Mesendoderm (in vitro differentiated cells): Measurements from ENCODE around the gene TEF.
A peak's percentile ranks its signal among the peaks of the same experiment; 100 is the strongest.
"Not testable (repeated sequence)": the region's sequence is repeated elsewhere in the genome, so short reads cannot be mapped to it uniquely, and the experiment has no call there.

ENCODE experiments used
- DNase-seq: peaks from one replicate; pipeline ENCODE4 v3.0.0; 2013
- H2AK5ac ChIP-seq: 2 replicates; pipeline ENCODE4 v1.6.1; 2013; ENCODE audit warnings: low read length, inconsistent platforms
- H2BK120ac ChIP-seq: 2 replicates; pipeline ENCODE4 v1.6.1; 2013; ENCODE audit warnings: low read depth, mild to moderate bottlenecking, low read length, moderate library complexity, mixed read lengths
- H2BK15ac ChIP-seq: replicated peaks from 2 replicates; pipeline ENCODE4 v1.6.1; 2013; ENCODE audit warnings: low read depth, mild to moderate bottlenecking, moderate library complexity
- H2BK5ac ChIP-seq: 2 replicates; pipeline ENCODE4 v1.6.1; 2013; ENCODE audit warnings: low read length, inconsistent platforms
- H3K18ac ChIP-seq: 2 replicates; pipeline ENCODE4 v1.6.1; 2013; ENCODE audit warnings: mild to moderate bottlenecking, low read length, mixed read lengths
- H3K23ac ChIP-seq: one replicate; pipeline ENCODE4 v1.6.1; 2013; ENCODE audit warnings: low read length
- H3K27ac ChIP-seq: 2 replicates; pipeline ENCODE4 v1.5.1; 2013; ENCODE audit warnings: low read depth, mild to moderate bottlenecking, inconsistent platforms, low read length, moderate library complexity
- H3K27me3 ChIP-seq: 2 replicates; pipeline ENCODE4 v1.6.1; 2013; ENCODE audit warnings: low read length, control low read depth, mild to moderate bottlenecking, inconsistent platforms; ENCODE audit not compliant: insufficient read depth, poor library complexity
- H3K36me3 ChIP-seq: 2 replicates; pipeline ENCODE4 v1.6.1; 2013; ENCODE audit warnings: low read length, inconsistent platforms; ENCODE audit not compliant: control insufficient read depth, insufficient read depth
- H3K4ac ChIP-seq: one replicate; pipeline ENCODE4 v1.6.1; 2013; ENCODE audit warnings: low read depth, mild to moderate bottlenecking, low read length, moderate library complexity
- H3K4me1 ChIP-seq: 2 replicates; pipeline ENCODE4 v1.6.1; 2013; ENCODE audit warnings: low read depth, low read length, inconsistent platforms; ENCODE audit not compliant: control insufficient read depth
- H3K4me2 ChIP-seq: 2 replicates; pipeline ENCODE4 v1.6.1; 2013; ENCODE audit warnings: low read length
- H3K4me3 ChIP-seq: 2 replicates; pipeline ENCODE4 v1.5.1; 2013; ENCODE audit warnings: mild to moderate bottlenecking, low read length
- H3K56ac ChIP-seq: one replicate; pipeline ENCODE4 v1.6.1; 2013; ENCODE audit warnings: low read length
- H3K79me1 ChIP-seq: 2 replicates; pipeline ENCODE4 v1.6.1; 2013; ENCODE audit warnings: low read length, inconsistent platforms
- H3K79me2 ChIP-seq: 2 replicates; pipeline ENCODE4 v1.6.1; 2013; ENCODE audit warnings: mild to moderate bottlenecking, low read length; ENCODE audit not compliant: control insufficient read depth, insufficient read depth
- H3K9ac ChIP-seq: 2 replicates; pipeline ENCODE4 v1.6.1; 2013; ENCODE audit warnings: low read length, inconsistent platforms
- H4K5ac ChIP-seq: one replicate; pipeline ENCODE4 v1.6.1; 2013; ENCODE audit warnings: low read length
- H4K8ac ChIP-seq: one replicate; pipeline ENCODE4 v1.6.1; 2013; ENCODE audit warnings: low read depth, mild to moderate bottlenecking, control low read depth, low read length, moderate library complexity
- WGBS: extraction: QIAGEN DNeasy Blood & Tissue Kit; methylation state at CpG from one replicate; pipeline ENCODE4 v1.1.7; 2013; ENCODE audit warnings: low lambda C conversion rate, missing lambda C conversion rate; ENCODE audit not compliant: insufficient coverage; ENCODE audit errors: extremely low coverage; 5-methylcytosine and 5-hydroxymethylcytosine counted together

Gene TEF

DNA sequence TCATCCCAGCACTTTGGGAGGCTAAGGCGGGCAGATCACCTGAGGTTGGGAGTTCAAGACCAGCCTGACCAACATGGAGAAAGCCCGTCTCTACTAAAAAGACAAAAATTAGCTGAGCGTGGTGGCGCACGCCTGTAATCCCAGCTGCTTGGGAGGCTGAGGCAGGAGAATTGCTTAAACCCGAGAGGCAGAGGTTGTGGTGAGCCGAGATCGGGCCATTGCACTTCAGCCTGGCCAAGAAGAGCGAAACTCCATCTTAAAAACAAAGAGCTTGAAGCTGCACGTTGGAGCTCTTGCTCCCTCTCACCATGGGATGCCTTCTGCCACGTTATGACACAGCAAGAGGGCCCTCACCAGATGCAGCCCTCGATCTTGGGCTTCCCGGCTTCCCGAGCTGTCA is 21.1 kb downstream of the TEF start:
- no CpG with 5 or more reads among the region's 14 CpGs for WGBS
- H3K79me1 ChIP-seq, result not testable (repeated sequence)

DNA sequence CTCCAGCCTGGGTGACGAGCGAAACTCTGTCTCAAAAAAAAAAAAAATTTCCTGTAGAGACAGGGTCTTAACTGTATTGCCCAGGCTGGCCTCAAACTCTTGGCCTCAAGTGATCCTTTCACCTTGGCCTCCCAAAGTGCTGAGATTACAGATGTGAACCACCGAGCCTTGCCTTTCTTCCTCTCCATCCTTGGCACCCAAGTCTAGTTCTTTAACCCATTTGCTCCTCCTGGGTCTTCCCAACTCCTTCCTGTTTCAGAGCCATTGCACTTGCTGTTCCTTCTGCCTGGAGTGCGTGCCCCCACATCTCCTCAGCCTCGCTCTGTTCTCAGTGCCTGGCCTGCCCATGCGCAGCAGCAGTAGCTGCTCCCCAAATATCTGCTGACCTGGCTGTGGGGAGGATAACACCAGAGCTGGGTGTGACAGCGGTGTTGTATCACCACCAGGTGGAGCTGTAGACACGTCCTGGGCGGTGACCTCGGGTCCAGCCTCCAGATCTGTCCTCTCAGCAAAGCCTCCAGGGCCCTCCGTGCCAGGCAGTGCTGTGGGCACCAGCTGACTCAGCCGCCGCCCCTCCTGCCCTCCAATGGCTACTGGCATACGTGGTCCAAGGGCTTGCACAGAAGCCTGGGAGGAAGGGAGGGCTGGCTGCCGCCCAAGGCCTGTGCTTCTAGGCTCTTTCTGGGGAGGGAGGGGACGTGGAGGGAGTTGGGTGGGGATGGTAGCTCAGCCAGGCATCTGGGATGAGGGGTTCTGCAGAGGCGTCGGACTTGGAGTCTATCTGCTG is 22.0 kb downstream of the TEF start:
- Histone ChIP-seq H4K8ac (no peak overlapping the region), H3K79me1 (no peaks in the 10 kb centered on the region), H3K9ac (no peak overlapping the region), H3K27ac (no peak overlapping the region), H2BK15ac (no peak overlapping the region), H2AK5ac (no peak overlapping the region), H3K36me3 (no peaks in the 10 kb centered on the region), H3K27me3 (no peaks in the 10 kb centered on the region), H3K18ac (no peak overlapping the region), H3K79me2 (no peaks in the 10 kb centered on the region), H3K4me2 (no peak overlapping the region), H3K23ac (no peak overlapping the region), H2BK120ac (no peak overlapping the region), H4K5ac (no peak overlapping the region), H3K4ac (no peak overlapping the region), H3K56ac (peak overlapping the region; percentile 65), H3K4me1 (no peaks in the 10 kb centered on the region), H2BK5ac (no peak overlapping the region), H3K4me3 (no peak overlapping the region)
- peak; percentile 88 for DNase-seq
- no CpG with 5 or more reads among the region's 18 CpGs for WGBS

More for the DNA sequence above, 21.1 kb downstream of the TEF start:
- H4K5ac ChIP-seq, H3K4me2 ChIP-seq, H3K36me3 ChIP-seq, H3K4ac ChIP-seq, H3K23ac ChIP-seq, H3K27ac ChIP-seq, H4K8ac ChIP-seq, H3K27me3 ChIP-seq, H2BK5ac ChIP-seq, H3K79me2 ChIP-seq, H3K56ac ChIP-seq, H3K4me3 ChIP-seq, H2BK120ac ChIP-seq, DNase-seq, H3K9ac ChIP-seq, H2BK15ac ChIP-seq, H3K18ac ChIP-seq, H3K4me1 ChIP-seq, H2AK5ac ChIP-seq: not testable (repeated sequence)

DNA sequence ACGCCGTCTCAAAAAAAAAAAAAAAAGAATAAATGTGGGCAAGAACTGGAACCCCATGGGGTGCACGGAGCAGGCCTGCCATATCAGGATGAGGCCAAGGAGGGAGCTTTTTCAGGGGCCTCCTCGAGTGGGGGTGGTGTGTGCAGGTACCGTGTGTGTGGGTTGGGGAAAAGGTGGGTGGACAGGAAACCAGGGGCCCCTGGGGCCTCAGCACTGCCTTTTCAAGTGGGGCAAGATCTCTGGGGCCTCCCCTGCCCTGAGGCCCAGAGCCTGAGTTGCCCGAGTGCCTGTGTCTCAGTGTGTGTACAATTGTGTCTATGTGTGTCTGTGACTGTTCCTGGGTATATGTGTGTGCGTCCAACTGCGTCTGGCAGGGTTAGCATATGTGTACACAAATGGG is 23.8 kb downstream of the TEF start:
- Histone ChIP-seq H3K18ac (no peak overlapping the region), H3K27me3 (no peaks in the 10 kb centered on the region), H3K4me2 (no peak overlapping the region), H2BK15ac (no peak overlapping the region), H2BK120ac (no peak overlapping the region), H3K27ac (no peak overlapping the region), H2AK5ac (no peak overlapping the region), H4K8ac (no peak overlapping the region), H3K23ac (no peak overlapping the region), H3K4me3 (no peak overlapping the region), H3K4me1 (no peaks in the 10 kb centered on the region), H3K56ac (no peak overlapping the region), H3K36me3 (no peaks in the 10 kb centered on the region), H3K9ac (no peak overlapping the region), H2BK5ac (no peak overlapping the region), H3K4ac (no peak overlapping the region), H4K5ac (no peak overlapping the region), H3K79me1 (no peaks in the 10 kb centered on the region), H3K79me2 (no peaks in the 10 kb centered on the region)
- DNase-seq, result no peak
- WGBS, result no CpG with 5 or more reads among the region's 8 CpGs

DNA sequence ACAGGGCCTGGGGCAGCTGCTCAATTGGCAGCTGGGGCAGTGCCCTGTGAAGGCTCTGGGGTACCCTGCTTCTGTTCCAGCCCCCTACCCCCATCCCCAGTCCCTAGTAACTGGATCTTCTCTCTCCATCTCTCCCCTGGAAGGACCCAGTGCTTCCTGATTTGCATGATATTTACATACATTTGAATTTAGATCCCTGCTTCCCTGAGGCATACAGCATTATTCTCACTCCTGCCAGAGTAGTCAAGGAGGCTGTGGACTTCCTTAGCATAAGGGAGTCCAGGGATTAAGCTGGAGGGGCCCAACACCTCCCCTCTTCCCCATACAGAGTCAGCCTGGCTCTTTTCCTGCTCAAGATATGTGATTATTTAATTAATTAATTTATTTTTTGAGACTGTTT is 24.7 kb downstream of the TEF start:
- Histone ChIP-seq H3K4me3 (no peak overlapping the region), H3K79me2 (no peaks in the 10 kb centered on the region), H3K4me2 (no peak overlapping the region), H2BK120ac (no peak overlapping the region), H4K5ac (no peak overlapping the region), H3K23ac (no peak overlapping the region), H2BK15ac (no peak overlapping the region), H2BK5ac (no peak overlapping the region), H2AK5ac (no peak overlapping the region), H3K36me3 (no peaks in the 10 kb centered on the region), H3K4me1 (no peaks in the 10 kb centered on the region), H3K27ac (no peak overlapping the region), H3K4ac (no peak overlapping the region), H3K79me1 (no peaks in the 10 kb centered on the region), H3K9ac (no peak overlapping the region), H4K8ac (no peak overlapping the region), H3K56ac (no peak overlapping the region), H3K27me3 (no peaks in the 10 kb centered on the region), H3K18ac (no peak overlapping the region)
- no peak for DNase-seq

DNA sequence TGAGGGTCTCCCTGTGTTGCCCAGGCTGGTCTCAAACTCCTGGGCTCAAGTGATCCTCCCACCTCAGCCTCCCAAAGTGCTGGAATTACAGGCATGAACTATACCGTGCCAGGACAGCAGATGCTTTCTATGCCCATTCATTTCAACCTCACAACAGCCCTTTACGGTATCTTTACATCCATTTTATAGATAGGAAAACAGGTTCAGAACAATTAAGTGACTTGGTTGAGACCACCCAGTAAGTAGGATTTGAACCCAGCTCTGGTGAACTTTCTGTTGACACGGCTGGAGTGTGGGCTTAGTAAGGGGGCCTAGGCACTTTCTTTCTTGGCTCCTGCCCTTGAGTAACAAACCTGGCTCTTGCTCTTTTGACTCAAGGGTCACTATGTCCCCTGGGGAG is 25.7 kb downstream of the TEF start:
- Histone ChIP-seq H4K8ac (no peak overlapping the region), H3K56ac (no peak overlapping the region), H2BK15ac (no peak overlapping the region), H4K5ac (no peak overlapping the region), H3K27ac (no peak overlapping the region), H3K23ac (no peak overlapping the region), H2BK5ac (no peak overlapping the region), H3K4ac (no peak overlapping the region), H3K4me1 (no peaks in the 10 kb centered on the region), H3K79me1 (no peaks in the 10 kb centered on the region), H3K18ac (no peak overlapping the region), H2AK5ac (no peak overlapping the region), H3K4me2 (no peak overlapping the region), H3K9ac (no peak overlapping the region), H3K4me3 (no peak overlapping the region), H3K27me3 (no peaks in the 10 kb centered on the region), H3K79me2 (no peaks in the 10 kb centered on the region), H2BK120ac (no peak overlapping the region), H3K36me3 (no peaks in the 10 kb centered on the region)
- DNase-seq, result no peak
- WGBS, result no CpG with 5 or more reads among the region's 3 CpGs

DNA sequence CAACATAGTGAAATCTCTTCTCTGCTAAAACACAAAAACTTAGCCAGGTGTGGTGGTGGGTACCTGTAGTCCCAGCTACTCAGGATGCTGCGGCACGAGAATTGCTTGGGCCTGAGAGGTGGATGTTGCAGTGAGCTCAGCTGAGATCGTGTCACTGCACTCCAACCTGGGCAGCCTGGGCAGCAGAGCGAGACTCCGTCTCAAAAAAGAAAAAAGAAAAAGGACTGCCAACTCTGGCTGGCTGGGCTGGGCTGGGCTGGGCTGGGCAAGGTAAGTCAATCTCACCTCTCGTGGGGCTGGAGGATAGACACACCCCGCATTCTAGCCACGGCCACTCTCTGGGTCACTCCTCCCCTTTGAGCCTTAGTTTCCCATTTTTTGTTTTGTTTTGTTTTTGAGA is 26.9 kb downstream of the TEF start:
- Histone ChIP-seq H3K18ac (no peak overlapping the region), H3K4ac (no peak overlapping the region), H2AK5ac (no peak overlapping the region), H3K79me1 (no peaks in the 10 kb centered on the region), H3K56ac (no peak overlapping the region), H2BK5ac (no peak overlapping the region), H3K36me3 (no peaks in the 10 kb centered on the region), H3K23ac (no peak overlapping the region), H4K5ac (no peak overlapping the region), H3K4me1 (no peaks in the 10 kb centered on the region), H4K8ac (no peak overlapping the region), H3K27me3 (no peaks in the 10 kb centered on the region), H3K4me2 (no peak overlapping the region), H3K9ac (no peak overlapping the region), H2BK120ac (no peak overlapping the region), H3K79me2 (no peaks in the 10 kb centered on the region), H2BK15ac (no peak overlapping the region), H3K4me3 (no peak overlapping the region), H3K27ac (no peak overlapping the region)
- no CpG with 5 or more reads among the region's 8 CpGs for WGBS
- no peak for DNase-seq
